ENCODE measurements around the gene CUX1.

CUX1 gene

GRCh38 chr7:102085218-102085772, 267.9 kb downstream of the CUX1 start:
- Histone ChIP-seq H3K4me3 (ENCODE audit: low read depth, low read length) (no peak overlapping the region), H3K9me3 (peaks cover 4% of the 10 kb centered on the region; the same call in 1 of the 2 replicates), H3K27me3 (no peaks in the 10 kb centered on the region), H3K36me3 (no peaks in the 10 kb centered on the region), H3K4me1 (peaks cover 6% of the 10 kb centered on the region)
- no peak for DNase-seq
- TF ChIP-seq CTCF (IDR thresholded peaks at IDR 0.05; ENCODE audit: low read depth, low read length), result no peak

- Histone ChIP-seq H3K4me3 (ENCODE audit: low read depth, low read length) (no peak overlapping the region), H3K4me1 (peaks cover 6% of the 10 kb centered on the region), H3K9me3 (peaks cover 4% of the 10 kb centered on the region; the same call in 1 of the 2 replicates), H3K36me3 (no peaks in the 10 kb centered on the region), H3K27me3 (no peaks in the 10 kb centered on the region)
- no peak for TF ChIP-seq CTCF (IDR thresholded peaks at IDR 0.05; ENCODE audit: low read depth, low read length)
- no peak for DNase-seq
Observed at GRCh38 chr7:102089175-102090098, 272.0 kb downstream of the CUX1 start.

- TF ChIP-seq CTCF (IDR thresholded peaks at IDR 0.05; ENCODE audit: low read depth, low read length), result no peak
- no peak for DNase-seq
Observed at GRCh38 chr7:102093599-102094315, 276.3 kb downstream of the CUX1 start.

GRCh38 chr7:102094316-102094650, 276.9 kb downstream of the CUX1 start:
- H3K27me3 ChIP-seq, result no peaks in the 10 kb centered on the region
- H3K4me3 ChIP-seq (ENCODE audit: low read depth, low read length), result no peak overlapping the region
- TF ChIP-seq CTCF (IDR thresholded peaks at IDR 0.05; ENCODE audit: low read depth, low read length), result no peak
- DNase-seq, result no peak
- no peaks in the 10 kb centered on the region for H3K36me3 ChIP-seq
- H3K9me3 ChIP-seq, result no peaks in the 10 kb centered on the region
- peaks cover 3% of the 10 kb centered on the region; the same call in 1 of the 2 replicates for H3K4me1 ChIP-seq

More at GRCh38 chr7:102093599-102094315, 276.3 kb downstream of the CUX1 start:
- no peak overlapping the region for H3K4me3 ChIP-seq (ENCODE audit: low read depth, low read length)
- no peaks in the 10 kb centered on the region for H3K9me3 ChIP-seq
- no peaks in the 10 kb centered on the region for H3K27me3 ChIP-seq
- H3K36me3 ChIP-seq, result no peaks in the 10 kb centered on the region
- peaks cover 3% of the 10 kb centered on the region; the same call in 1 of the 2 replicates for H3K4me1 ChIP-seq

- no peak for DNase-seq
- TF ChIP-seq CTCF (IDR thresholded peaks at IDR 0.05; ENCODE audit: low read depth, low read length), result no peak
- H3K27me3 ChIP-seq, result no peaks in the 10 kb centered on the region
- H3K4me1 ChIP-seq, result peaks cover 3% of the 10 kb centered on the region; the same call in 1 of the 2 replicates
- no peaks in the 10 kb centered on the region for H3K9me3 ChIP-seq
- H3K4me3 ChIP-seq (ENCODE audit: low read depth, low read length), result no peak overlapping the region
- no peaks in the 10 kb centered on the region for H3K36me3 ChIP-seq
Observed at GRCh38 chr7:102095321-102096011, 278.0 kb downstream of the CUX1 start.

Measured in BE2C (cell line).